Measurements from ENCODE around the gene LNX2. TPM values are rescaled to one million over a fixed set of nuclear protein-coding genes. Genes with fewer than 3 reads are reported as not detected.

LNX2 gene
- total RNA-seq, 1 donor from 2014 or later = 29.2 TPM

DNA sequence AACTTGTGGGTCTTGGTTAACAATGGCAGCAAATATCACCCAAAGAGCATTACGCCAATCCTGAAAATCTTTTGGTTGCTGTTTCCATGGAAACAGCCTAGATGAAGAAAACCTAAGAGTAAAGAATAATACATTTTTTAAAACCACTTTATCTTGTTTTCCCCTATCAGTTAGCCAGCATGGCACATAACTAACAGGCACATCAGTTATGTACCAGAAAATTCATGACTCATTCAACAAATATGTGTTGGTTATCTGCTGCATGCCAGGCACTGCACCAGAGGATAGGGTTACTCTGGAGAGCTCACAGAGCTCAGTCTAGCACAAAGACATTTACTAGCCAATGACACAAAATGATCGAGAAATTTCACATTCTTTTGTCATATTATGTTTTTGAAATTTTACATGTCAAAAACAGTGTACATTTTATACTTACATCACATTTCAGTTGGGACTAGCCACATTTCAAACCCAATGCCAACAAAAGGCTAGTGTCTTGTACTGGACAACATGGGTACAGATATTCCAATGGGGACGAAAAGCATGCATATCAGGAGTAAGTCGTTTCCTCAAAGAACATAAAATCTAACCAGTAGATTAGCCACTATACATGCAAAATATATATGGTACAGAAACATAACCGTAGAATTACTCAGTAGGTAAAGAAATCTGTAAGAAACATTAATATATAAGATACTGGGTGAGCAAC lies 20.3 kb downstream of the LNX2 start:
- FAIRE-seq (no peak), DNase-seq (ENCODE audit: low read depth) (peak; percentile 80)
- H3K36me3 ChIP-seq (ENCODE audit: control insufficient read depth, insufficient read depth, low read length) = no peaks in the 10 kb centered on the region
- TF ChIP-seq, protein P1, sequence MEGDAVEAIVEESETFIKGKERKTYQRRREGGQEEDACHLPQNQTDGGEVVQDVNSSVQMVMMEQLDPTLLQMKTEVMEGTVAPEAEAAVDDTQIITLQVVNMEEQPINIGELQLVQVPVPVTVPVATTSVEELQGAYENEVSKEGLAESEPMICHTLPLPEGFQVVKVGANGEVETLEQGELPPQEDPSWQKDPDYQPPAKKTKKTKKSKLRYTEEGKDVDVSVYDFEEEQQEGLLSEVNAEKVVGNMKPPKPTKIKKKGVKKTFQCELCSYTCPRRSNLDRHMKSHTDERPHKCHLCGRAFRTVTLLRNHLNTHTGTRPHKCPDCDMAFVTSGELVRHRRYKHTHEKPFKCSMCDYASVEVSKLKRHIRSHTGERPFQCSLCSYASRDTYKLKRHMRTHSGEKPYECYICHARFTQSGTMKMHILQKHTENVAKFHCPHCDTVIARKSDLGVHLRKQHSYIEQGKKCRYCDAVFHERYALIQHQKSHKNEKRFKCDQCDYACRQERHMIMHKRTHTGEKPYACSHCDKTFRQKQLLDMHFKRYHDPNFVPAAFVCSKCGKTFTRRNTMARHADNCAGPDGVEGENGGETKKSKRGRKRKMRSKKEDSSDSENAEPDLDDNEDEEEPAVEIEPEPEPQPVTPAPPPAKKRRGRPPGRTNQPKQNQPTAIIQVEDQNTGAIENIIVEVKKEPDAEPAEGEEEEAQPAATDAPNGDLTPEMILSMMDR (IDR thresholded peaks at IDR 0.05; ENCODE audit: insufficient read depth, low read length, severe bottlenecking) = no peak
- H3K27me3 ChIP-seq (ENCODE audit: control insufficient read depth, insufficient read depth, low read length) = no peaks in the 10 kb centered on the region
- H3K4me3 ChIP-seq (ENCODE audit: low read depth, low read length) = no peak overlapping the region

DNA sequence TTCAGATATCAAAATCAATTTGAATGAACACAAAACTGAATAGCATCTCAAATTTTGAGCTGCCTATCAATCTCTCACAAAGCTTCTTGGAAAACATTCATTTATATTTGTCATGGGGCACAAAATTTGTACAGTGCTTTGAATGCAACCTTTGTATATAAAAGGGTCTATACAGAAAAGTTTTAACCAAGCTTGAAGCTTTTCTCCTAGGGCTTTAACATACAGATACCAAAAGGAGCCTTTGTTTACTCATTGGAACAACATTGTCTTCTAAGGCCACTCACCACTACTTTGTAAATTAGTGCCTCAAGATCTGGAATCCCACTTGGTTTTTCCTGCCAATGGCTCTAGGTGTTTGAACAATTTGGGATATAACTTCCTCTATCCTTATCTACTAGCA lies 21.2 kb downstream of the LNX2 start:
- no peak for DNase-seq (ENCODE audit: low read depth)
- Histone ChIP-seq H3K27me3 (ENCODE audit: control insufficient read depth, insufficient read depth, low read length) (no peaks in the 10 kb centered on the region), H3K36me3 (ENCODE audit: control insufficient read depth, insufficient read depth, low read length) (no peaks in the 10 kb centered on the region), H3K4me3 (ENCODE audit: low read depth, low read length) (no peak overlapping the region)
- FAIRE-seq = no peak
- TF ChIP-seq, protein P1 (IDR thresholded peaks at IDR 0.05; ENCODE audit: insufficient read depth, low read length, severe bottlenecking) = no peak

DNA sequence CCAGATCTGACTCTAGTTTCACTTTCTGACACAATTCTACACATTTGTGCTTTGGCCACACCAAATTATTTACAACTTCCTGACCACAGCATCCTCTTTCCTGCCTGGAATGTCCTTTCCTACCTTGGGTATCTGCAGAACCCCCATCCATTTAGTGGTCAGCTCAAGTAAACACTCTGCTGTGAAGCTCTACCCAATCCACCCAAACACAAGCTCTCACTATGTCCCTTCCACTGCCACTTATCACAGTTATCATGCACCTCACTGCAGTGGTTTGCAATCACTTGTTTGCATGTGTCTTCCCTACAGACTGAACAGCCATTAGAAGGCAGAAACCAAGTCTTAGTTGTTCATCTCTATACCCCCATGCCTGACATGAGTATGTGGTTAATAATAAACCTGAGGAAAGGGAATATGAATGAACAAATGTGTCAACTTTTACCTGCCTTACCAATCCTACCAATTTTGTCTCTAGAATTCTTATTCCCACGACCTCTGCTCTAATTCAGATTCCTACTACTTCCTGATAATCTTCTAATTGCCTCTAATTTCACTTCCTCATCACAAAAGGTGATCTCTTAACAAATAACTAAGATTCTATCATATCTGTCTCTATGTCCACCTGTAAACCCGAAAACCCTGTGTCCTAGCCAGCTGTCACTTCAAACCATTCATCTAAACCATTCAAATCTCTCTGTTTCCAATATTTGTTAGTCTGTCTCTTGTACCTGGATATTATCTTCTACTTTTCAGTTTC lies 25.1 kb downstream of the LNX2 start:
- no peak for DNase-seq (ENCODE audit: low read depth)
- no peak for FAIRE-seq
- Histone ChIP-seq H3K27me3 (ENCODE audit: control insufficient read depth, insufficient read depth, low read length) (no peaks in the 10 kb centered on the region), H3K4me3 (ENCODE audit: low read depth, low read length) (no peak overlapping the region), H3K36me3 (ENCODE audit: control insufficient read depth, insufficient read depth, low read length) (no peaks in the 10 kb centered on the region)
- TF ChIP-seq, protein P1 (IDR thresholded peaks at IDR 0.05; ENCODE audit: insufficient read depth, low read length, severe bottlenecking) = no peak

DNA sequence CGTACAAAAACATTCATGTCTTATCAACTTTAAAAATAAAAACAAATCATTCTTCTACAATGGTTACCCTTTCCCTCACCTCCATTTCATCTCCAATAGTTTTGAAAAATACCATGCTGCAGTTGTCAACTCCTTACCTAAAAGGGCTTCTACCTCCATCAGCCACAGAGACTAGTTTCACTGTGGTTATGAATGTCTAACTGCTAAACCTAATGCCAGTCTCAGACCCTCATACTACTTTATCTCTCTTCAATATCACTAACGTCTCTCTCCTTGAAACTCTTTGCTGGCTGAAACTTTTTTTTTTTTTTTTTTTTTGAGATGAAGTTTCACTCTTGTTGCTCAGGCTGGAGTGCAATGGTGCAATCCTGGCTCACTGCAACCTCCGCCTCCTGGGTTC lies 27.1 kb downstream of the LNX2 start:
- no peaks in the 10 kb centered on the region for H3K36me3 ChIP-seq (ENCODE audit: control insufficient read depth, insufficient read depth, low read length)
- no peak for DNase-seq (ENCODE audit: low read depth)
- no peak for FAIRE-seq
- no peak overlapping the region for H3K4me3 ChIP-seq (ENCODE audit: low read depth, low read length)
- H3K27me3 ChIP-seq (ENCODE audit: control insufficient read depth, insufficient read depth, low read length) = no peaks in the 10 kb centered on the region
- TF ChIP-seq, protein P1 (IDR thresholded peaks at IDR 0.05; ENCODE audit: insufficient read depth, low read length, severe bottlenecking) = no peak

DNA sequence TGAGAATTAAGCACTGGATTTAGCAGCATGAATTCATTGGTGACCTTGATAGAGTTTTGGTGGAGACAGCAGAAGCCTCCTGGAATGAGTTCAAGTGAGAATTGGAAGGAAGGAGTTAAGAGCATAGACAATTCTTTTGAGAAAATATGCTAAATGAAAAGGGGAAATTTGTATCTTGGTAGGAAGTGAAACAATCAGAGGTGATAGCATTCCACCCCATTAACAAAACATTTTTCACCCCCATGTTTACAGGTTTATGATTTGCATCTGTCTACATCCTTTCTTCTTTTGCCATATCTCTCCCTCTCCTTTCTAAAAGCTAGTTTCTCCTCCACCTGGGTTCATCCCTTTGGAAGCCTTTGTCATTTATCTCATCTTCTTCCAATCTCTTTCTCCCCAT lies 27.5 kb downstream of the LNX2 start:
- no peak overlapping the region for H3K4me3 ChIP-seq (ENCODE audit: low read depth, low read length)
- H3K27me3 ChIP-seq (ENCODE audit: control insufficient read depth, insufficient read depth, low read length) = no peaks in the 10 kb centered on the region
- FAIRE-seq (no peak), DNase-seq (ENCODE audit: low read depth) (no peak)
- TF ChIP-seq, protein P1 (IDR thresholded peaks at IDR 0.05; ENCODE audit: insufficient read depth, low read length, severe bottlenecking) = no peak
- no peaks in the 10 kb centered on the region for H3K36me3 ChIP-seq (ENCODE audit: control insufficient read depth, insufficient read depth, low read length)
